ENCODE results near the gene C19orf33.

The C19orf33 gene

DNA sequence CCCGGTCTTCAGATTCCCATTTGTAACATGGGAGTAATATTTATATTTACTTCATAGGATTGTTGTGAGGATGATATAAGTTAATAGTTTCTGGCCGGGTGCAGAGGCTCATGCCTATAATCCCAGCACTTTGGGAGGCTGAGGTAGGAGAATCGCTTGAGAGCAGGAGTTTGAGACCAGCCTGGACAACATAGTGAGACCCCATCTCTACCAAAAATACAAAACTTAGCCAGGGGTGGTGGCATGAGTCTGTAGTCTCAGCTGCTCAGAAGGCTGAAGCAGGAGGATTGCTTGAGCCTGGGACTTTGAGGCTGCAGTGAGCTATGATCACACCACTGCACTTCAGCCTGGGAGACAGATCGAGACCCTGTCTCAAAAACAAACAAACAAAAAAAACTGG lies 42.8 kb downstream of the C19orf33 start:
- DNase-seq, result no peak

DNA sequence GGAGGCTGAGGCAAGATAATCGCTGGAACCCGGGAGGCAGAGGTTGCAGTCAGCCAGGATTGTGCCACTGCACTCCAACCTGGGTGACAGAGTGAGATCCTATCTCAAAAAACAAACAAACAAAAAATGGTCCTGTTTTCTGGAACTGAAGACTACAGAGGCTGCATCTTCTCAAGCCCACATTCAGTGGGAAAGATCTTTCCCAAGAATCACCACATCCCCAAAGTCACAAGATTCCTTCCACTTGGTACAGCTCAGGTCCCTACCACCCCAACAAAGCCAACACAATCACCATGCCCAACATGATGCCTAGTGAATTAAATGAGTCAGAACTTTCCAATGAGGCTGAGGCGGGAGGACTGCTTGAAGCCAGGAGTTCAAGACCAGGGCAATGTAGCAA lies 46.8 kb downstream of the C19orf33 start:
- DNase-seq, result no peak

DNA sequence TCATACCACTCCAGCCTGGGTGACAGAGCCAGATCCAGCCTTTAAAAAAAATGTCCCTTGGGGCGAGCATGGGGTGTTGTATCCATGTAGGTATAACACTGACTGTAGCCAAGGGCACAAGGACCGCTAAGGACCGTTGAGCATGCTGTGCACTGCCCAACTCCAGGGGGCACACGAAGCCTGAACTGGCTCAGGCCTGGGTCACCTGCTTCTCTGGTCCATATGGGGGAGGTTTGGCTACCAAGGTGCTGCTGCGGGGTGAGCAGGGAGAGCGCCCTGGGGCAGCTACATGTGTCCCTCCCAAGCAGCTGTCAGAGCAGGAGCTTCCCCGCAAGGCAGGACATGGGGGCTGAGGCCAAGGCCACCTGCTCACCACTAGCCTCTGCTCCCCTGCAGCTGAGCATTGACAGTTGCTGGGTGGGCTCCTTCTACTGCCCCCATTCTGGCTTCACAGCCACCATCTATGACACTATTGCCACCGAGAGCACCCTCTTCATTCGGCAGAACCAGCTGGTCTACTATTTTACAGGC lies 47.9 kb downstream of the C19orf33 start:
- no peak for DNase-seq

DNA sequence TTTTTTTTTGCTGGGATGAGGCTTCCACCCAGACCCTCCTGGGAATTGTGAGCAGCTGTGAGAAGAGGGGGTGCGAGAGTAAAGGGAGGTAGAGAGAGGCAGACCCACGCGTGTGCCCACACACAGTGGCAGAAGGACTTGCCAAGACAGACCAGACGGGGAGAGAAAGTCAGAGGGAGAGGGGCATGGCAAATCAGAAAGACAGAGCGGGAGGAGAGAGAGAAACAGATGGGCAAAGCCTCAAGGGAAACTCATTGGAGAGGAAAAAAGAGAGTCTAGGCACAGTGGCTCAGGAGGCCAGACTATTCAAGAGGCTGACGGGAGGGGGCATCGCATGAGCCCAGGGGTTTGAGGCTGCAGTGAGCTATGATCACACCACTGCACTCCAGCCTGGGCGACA lies 48.6 kb downstream of the C19orf33 start:
- no peak for DNase-seq
